Neuronal stem cell (in vitro differentiated cells): ENCODE data around the gene MYF6.

Experiments used
- DNase-seq: peaks from one replicate; pipeline ENCODE4 v3.0.0-alpha.2; 2013; ENCODE audit warnings: low spot score
- H2AFZ ChIP-seq: one replicate; pipeline ENCODE4 v1.6.1; 2013; ENCODE audit warnings: mild to moderate bottlenecking, low read length, inconsistent platforms
- H2AK5ac ChIP-seq: 2 replicates; pipeline ENCODE4 v1.6.1; 2013; ENCODE audit warnings: low read depth, mild to moderate bottlenecking, inconsistent platforms, low read length, moderate library complexity, mixed read lengths
- H2BK120ac ChIP-seq: 2 replicates; pipeline ENCODE4 v1.6.1; 2013; ENCODE audit warnings: low read depth, mild to moderate bottlenecking, inconsistent platforms, low read length, moderate library complexity, mixed read lengths
- H2BK12ac ChIP-seq: one replicate; pipeline ENCODE4 v1.6.1; 2013; ENCODE audit warnings: low read length, inconsistent platforms
- H2BK15ac ChIP-seq: 2 replicates; pipeline ENCODE4 v1.6.1; 2013; ENCODE audit warnings: mild to moderate bottlenecking, low read length, inconsistent platforms, mixed read lengths
- H2BK5ac ChIP-seq: one replicate; pipeline ENCODE4 v1.6.1; 2013; ENCODE audit warnings: inconsistent platforms, mild to moderate bottlenecking, low read length, moderate library complexity
- H3K14ac ChIP-seq: one replicate; pipeline ENCODE4 v1.6.1; 2013; ENCODE audit warnings: low read length, inconsistent platforms
- H3K18ac ChIP-seq: 2 replicates; pipeline ENCODE4 v1.6.1; 2013; ENCODE audit warnings: low read length, inconsistent platforms
- H3K23ac ChIP-seq: 2 replicates; pipeline ENCODE4 v1.6.1; 2013; ENCODE audit warnings: low read depth, mild to moderate bottlenecking, mixed read lengths, low read length, inconsistent platforms; ENCODE audit not compliant: poor library complexity
- H3K27ac ChIP-seq: replicated peaks from 3 replicates; pipeline ENCODE4 v1.5.1; 2013; ENCODE audit warnings: low read length, inconsistent platforms
- H3K27me3 ChIP-seq, 3 experiments: 2 replicates each; pipeline ENCODE4 v1.6.1; 2013; ENCODE audit warnings: low read length in 3 of 3, mild to moderate bottlenecking in 2 of 3, inconsistent platforms in 1 of 3, low read depth in 1 of 3, mixed read lengths in 1 of 3, moderate library complexity in 1 of 3; ENCODE audit not compliant: control insufficient read depth in 3 of 3, insufficient read depth in 3 of 3
- H3K36me3 ChIP-seq, 2 donors: replicated peaks in 1 of 2; 2 replicates each; pipeline ENCODE4 v1.6.1; 2013; ENCODE audit warnings: low read length in 2 of 2; ENCODE audit not compliant: control insufficient read depth in 2 of 2, insufficient read depth in 2 of 2
- H3K4ac ChIP-seq: 2 replicates; pipeline ENCODE4 v1.6.1; 2013; ENCODE audit warnings: inconsistent platforms, mild to moderate bottlenecking, low read length, moderate library complexity
- H3K4me1 ChIP-seq, 2 donors: 1 replicate in 1 of 2; 2 replicates in 1 of 2; pipeline ENCODE4 v1.6.1; 2013; ENCODE audit warnings: low read length in 2 of 2, low read depth in 1 of 2; ENCODE audit not compliant: control insufficient read depth in 2 of 2, insufficient read depth in 1 of 2
- H3K4me2 ChIP-seq: one replicate; pipeline ENCODE4 v1.6.1; 2013; ENCODE audit warnings: mild to moderate bottlenecking, low read length, inconsistent platforms; ENCODE audit not compliant: insufficient read depth, poor library complexity, severe bottlenecking
- H3K4me3 ChIP-seq, 2 donors: 2 replicates each; pipeline ENCODE4 v1.5.1; 2013; ENCODE audit warnings: low read length in 2 of 2, mild to moderate bottlenecking in 2 of 2, inconsistent platforms in 1 of 2, moderate library complexity in 1 of 2
- H3K79me1 ChIP-seq: one replicate; pipeline ENCODE4 v1.6.1; 2013; ENCODE audit warnings: low read depth, mild to moderate bottlenecking, inconsistent platforms, low read length, moderate library complexity
- H3K9ac ChIP-seq: one replicate; pipeline ENCODE4 v1.6.1; 2013; ENCODE audit warnings: mild to moderate bottlenecking, low read depth, low read length, inconsistent platforms; ENCODE audit not compliant: poor library complexity
- H3K9me3 ChIP-seq, 2 donors: replicated peaks in 1 of 2; 2 replicates each; pipeline versions ENCODE3 to v1.6.1; 2013; ENCODE audit warnings: low read length in 2 of 2, mild to moderate bottlenecking in 2 of 2, inconsistent platforms in 1 of 2, low read depth in 1 of 2, mixed read lengths in 1 of 2, moderate library complexity in 1 of 2; ENCODE audit not compliant: control insufficient read depth in 2 of 2, insufficient read depth in 1 of 2
- H4K8ac ChIP-seq: one replicate; pipeline ENCODE4 v1.6.1; 2013; ENCODE audit warnings: low read depth, mild to moderate bottlenecking, inconsistent platforms, low read length, moderate library complexity
- H4K91ac ChIP-seq: one replicate; pipeline ENCODE4 v1.6.1; 2013; ENCODE audit warnings: low read length, low read depth, mild to moderate bottlenecking, inconsistent platforms; ENCODE audit not compliant: poor library complexity
- WGBS, 2 donors: extraction: QIAGEN DNeasy Blood & Tissue Kit; methylation state at CpG; one replicate each; pipeline ENCODE4 v1.1.7; 2013; ENCODE audit warnings: missing lambda C conversion rate in 2 of 2, mixed read lengths in 1 of 2; ENCODE audit not compliant: insufficient read length in 2 of 2, insufficient replicate concordance in 1 of 2; ENCODE audit errors: extremely low coverage in 2 of 2; 5-methylcytosine and 5-hydroxymethylcytosine counted together

The MYF6 gene

DNA sequence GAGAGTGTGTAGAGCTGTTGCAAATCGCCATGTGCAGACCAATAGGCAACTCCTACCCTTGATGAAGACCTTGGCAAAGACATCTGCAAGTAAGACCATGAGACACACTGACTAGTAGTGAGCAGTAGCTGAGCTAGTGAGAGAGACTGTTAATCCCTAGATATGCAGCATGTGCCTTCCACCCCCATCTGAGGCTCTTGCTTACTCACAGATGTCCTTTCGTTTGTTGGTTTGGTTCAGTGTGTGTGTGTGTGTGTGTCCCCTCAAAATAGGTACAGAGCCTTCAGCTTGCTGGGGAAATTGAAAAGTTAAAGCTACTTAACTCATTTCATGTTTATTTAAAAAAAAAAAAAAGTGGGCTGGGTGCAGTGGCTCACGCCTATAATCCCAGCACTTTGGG, 46.8 kb downstream of the MYF6 start:
- Histone ChIP-seq H2AFZ (no peak overlapping the region), H3K79me1 (no peaks in the 10 kb centered on the region), H3K4me2 (no peak overlapping the region), H3K23ac (no peak overlapping the region), H3K4me1 (no peaks in the 10 kb centered on the region), H2BK120ac (no peak overlapping the region), H3K9ac (peak overlapping the region; percentile 44), H3K27me3 (no peaks in the 10 kb centered on the region), H3K4me3 (no peak overlapping the region), H2BK5ac (no peak overlapping the region), H4K8ac (no peak overlapping the region), H2BK15ac (no peak overlapping the region), H3K36me3 (no peaks in the 10 kb centered on the region), H3K18ac (no peak overlapping the region), H3K9me3 (peaks cover 0 to 2% of the 10 kb centered on the region in 2 donors), H3K27ac (no peak overlapping the region), H3K4ac (no peak overlapping the region), H4K91ac (no peak overlapping the region), H2BK12ac (no peak overlapping the region), H2AK5ac (no peak overlapping the region), H3K14ac (no peak overlapping the region)
- no CpG with 5 or more reads among the region's 3 CpGs for WGBS, 2 donors
- DNase-seq: no peak

DNA sequence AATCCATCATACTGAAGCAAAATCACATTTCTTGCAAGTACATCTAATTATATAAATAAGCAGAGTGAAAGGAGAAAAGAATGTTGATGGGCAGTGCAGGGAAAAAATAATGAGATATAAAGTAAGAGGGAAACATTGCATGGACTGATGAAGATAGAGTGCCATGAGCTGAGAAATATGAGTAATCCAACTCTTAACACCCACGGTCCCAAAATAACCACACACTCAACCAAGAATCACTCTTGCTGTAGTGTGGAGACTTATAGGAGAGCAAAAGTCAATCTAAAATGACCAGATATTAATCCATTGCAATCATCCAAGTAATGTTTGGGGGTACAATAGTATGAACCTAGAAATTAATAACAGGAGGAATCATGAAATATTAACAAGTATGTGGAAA, 49.4 kb downstream of the MYF6 start:
- no CpG with 5 or more reads among the region's 1 CpG for WGBS, 2 donors
- no peak overlapping the region for H3K14ac ChIP-seq
- H3K79me1 ChIP-seq: no peaks in the 10 kb centered on the region
- no peak overlapping the region for H4K91ac ChIP-seq
- no peaks in the 10 kb centered on the region for H3K4me1 ChIP-seq
- no peak overlapping the region for H3K27ac ChIP-seq
- no peak overlapping the region for H3K4me3 ChIP-seq
- H3K9me3 ChIP-seq: peaks cover 0 to 2% of the 10 kb centered on the region in 2 donors
- H3K4me2 ChIP-seq: no peak overlapping the region
- H3K36me3 ChIP-seq: no peaks in the 10 kb centered on the region
- H3K23ac ChIP-seq: no peak overlapping the region
- no peak for DNase-seq
- no peaks in the 10 kb centered on the region for H3K27me3 ChIP-seq
- H3K9ac ChIP-seq: no peak overlapping the region
- H2AK5ac ChIP-seq: no peak overlapping the region
- H2BK120ac ChIP-seq: no peak overlapping the region
- H2BK15ac ChIP-seq: no peak overlapping the region
- H2BK5ac ChIP-seq: no peak overlapping the region
- H2AFZ ChIP-seq: no peak overlapping the region
- H2BK12ac ChIP-seq: no peak overlapping the region
- H4K8ac ChIP-seq: no peak overlapping the region
- no peak overlapping the region for H3K4ac ChIP-seq
- no peak overlapping the region for H3K18ac ChIP-seq
